NCI-H2029 (cell line): Measurements from ENCODE around the gene MTCH2.
A peak's percentile ranks its signal among the peaks of the same experiment; 100 is the strongest.
"Not testable (repeated sequence)": the region's sequence is repeated elsewhere in the genome, so short reads cannot be mapped to it uniquely, and the experiment has no call there.

Source experiments
- DNase-seq: peaks from one replicate; lab custom pipeline; 2025; lab: John Stamatoyannopoulos, UW

Gene MTCH2

DNA sequence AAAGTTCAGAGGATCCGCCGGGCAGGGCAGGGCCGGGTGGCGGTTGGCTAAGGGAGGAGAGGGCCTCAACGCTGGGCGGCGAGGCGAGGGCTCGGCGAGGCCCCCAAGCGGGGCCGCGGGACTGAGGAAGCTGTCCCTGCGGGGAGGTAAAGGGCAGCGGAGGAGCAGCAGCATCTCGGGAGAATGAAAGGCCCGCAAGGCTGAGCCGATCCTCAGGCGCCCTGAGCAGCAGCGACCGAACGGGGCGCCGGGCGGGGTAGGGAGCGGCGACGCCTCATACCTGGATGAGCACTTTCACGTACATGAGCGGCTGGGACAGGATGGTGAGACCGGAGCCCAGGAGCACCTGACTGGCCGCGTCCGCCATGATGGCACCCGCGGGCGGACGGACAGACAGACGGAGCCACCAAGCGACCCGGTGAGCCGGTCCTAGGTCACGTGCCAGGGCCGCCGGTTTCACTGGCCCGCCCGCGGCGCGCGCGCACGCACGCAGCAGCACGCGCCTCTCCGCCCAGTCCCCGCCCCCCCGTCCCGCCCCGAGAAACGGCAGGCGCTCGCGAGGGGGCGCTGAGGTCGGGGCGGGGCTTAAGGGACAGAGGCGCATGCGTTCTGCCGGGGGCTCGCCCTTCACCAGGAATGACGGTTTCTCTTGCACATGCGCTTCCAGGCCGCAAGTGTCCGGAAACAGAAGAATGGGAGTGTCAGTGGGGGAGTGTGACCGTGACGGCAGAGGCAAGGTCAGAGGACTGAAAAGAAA lies at the start of gene MTCH2:
Gene MTCH2 (minus strand): TSS at position 461 of the 757 bp plus-strand sequence. CDS start 94 bp downstream, at position 367.
- DNase-seq, result peak; percentile 98

DNA sequence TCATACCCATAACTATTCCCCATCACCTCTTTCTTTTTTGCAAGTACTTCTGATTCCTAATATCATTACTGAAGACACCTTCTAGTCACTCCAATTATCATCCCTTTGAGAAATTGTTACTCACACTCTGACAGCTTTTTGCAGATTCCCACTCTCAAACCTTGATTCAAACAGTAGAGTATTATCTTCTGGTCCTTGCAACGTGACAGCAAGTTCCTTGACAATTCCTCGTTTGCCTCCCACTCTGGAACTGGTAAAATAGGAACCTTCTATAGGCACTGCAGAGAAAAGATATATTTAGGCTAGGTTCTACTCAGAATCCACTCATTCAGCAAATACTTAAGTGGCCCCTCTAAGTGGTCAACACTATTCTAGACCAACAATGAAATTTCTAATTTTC lies 49.6 kb upstream of the MTCH2 start:
- DNase-seq, result no peak

DNA sequence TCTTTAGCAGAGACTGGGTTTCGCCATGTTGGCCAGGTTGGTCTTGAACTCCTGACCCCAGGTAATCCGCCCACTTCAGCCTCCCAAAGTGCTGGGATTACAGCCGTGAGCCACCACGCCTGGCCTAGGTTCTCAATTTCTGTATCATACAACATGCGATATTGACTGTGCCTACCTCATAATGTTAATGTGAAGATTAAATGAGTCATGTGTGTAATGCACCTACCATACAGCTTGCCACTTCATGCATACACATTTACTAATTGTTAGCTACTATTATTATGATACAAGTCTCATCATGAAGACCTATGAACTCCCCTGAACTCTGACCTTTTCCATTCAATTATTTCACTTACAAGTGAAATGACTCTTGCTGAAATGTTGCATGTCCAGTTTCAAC lies 47.1 kb upstream of the MTCH2 start:
- no peak for DNase-seq

DNA sequence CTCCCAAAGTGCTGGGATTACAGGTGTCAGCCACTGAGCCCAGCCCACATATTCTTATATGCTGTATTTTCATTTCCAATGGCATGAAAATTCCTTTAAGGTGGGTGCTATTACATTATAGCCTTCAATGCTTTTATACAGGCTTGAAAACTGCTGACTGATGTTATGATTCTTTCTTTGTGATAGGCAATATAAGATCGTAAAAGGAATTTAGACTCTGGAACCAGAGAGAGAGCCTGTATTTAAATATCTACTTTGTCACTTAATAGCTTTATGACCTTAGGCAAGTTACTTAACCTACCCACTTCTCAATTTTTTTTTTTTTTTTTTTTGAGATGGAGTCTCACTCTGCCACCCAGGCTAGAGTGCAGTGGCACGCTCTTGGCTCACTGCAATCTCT lies 46.6 kb upstream of the MTCH2 start:
- DNase-seq, result no peak

DNA sequence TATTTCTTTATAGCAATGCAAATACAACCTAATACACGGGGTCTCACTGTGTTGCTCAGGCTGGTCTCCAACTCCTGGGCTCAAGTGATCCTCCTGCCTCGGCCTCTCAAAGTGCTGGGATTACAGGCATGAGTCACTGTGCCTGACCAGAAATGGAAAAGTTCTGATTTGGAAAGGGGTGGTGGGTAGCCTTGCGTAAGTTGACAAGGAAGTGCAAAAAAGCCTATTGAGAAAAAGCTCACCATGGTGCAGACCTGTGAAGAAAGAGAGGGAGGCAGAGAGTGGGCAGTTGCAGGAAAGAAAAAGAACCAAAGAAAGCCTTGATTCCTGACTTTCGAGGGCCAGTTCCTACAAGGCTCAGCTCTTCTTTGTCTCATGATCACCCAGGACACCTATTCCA lies 45.8 kb upstream of the MTCH2 start:
- no peak for DNase-seq

DNA sequence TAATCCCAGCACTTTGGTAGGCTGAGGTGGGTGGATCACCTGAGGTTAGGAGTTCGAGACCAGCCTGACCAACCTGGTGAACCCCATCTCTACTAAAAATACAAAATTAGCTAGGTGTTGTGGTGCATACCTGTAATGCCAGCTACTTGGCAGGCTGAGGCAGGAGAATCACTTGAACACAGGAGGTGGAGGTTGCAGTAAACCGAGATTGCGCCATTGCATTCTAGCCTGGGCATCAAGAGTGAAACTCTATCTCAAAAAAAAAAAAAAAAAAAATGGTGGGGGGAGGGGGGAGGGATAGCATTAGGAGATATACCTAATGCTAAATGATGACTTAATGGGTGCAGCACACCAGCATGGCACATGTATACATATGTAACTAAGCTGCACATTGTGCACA lies 44.3 kb upstream of the MTCH2 start:
- DNase-seq, result not testable (repeated sequence)

DNA sequence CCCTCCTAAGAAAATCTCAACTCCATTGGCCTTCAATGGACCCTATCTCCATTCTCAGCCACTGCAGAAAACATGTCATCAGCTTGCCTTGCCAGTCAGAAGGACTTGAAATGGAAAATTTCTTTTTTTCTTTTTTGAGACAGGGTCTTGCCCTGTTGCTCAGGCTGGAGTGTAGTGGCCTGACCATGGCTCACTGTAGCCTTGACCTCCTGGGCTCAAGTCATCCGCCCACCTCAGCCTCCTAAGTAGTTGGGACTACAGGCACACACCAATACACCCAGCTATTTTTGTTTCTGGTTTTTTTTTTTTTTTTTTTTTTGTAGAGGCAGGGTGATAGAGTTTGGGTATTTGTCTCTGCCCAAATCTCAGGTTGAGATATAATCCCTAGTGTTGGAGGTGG lies 43.8 kb upstream of the MTCH2 start:
- DNase-seq, result no peak

DNA sequence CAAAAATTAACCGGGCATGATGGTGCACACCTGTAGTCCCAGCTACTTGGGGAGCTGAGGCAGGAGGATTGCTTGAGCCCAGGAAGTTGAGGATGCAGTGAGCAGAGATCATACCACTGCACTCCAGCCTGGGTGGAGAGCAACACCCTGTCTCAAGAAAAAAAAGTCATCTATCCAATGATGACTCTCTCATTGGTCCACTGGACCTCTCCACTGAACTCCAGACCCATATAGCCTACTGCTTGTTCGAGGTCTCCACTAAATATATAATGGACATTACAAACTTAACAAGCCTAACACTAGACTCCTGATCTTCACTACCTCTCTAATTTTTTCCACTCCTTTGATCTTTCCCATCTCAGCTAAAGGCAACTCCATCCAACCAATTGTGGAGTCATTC lies 33.5 kb upstream of the MTCH2 start:
- DNase-seq, result no peak

DNA sequence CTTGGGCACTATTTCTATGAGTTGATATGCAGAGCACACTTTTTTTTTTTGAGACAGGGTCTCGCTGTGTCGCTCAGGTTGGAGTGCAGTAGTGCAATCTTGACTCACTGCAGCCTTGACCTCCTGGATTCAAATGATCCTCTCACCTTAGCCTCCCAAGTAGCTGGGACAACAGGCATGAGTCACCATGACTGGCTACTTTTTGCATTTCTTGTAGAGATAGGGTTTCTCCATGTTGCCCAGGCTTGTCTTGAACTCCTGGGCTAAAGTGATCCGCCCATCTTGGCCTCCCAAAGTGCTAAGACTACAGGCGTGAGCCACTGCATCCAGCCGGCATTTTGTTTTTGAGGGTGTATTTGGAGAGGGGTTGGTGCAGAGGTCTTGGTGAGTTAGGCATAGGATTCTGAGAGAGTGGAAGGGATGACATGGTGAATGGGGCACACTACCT lies 29.9 kb upstream of the MTCH2 start:
- DNase-seq, result no peak

DNA sequence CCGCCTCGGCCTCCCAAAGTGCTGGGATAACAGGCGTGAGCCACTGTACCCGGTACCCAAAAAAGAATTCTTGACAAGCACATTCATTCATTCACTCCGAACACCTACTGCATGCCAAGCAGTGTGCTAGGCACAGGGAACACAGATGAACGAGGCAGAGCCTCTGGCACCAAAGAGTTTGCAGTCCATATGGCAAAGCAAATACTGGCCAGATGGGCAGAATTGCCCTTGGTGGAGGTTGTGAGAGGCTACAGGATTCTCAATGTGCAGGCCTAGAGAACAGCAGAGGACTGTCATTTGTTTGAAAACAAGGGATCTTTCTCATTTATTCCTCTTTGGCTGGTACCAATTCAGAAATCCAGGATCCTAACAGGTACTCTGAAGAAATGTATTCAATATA lies 27.5 kb upstream of the MTCH2 start:
- no peak for DNase-seq

DNA sequence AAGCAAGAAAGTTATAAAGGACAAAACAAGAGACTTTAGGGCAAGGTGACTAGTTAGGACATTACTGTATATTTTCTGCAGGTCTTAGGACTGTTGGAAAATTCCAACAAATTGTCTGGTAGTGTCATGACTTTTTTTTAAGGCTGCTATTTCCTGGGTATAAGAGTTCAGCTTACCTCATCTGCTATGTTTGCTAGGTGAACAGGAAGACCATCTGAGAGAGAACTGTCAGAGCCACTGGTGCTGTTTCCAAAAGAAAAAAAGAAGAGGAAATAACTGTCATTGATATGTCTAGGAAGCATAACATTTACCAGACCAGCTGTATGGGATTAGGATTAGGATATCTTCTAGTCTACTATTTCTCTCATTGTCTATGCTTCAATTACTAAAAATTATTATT lies 26.3 kb upstream of the MTCH2 start:
- no peak for DNase-seq

DNA sequence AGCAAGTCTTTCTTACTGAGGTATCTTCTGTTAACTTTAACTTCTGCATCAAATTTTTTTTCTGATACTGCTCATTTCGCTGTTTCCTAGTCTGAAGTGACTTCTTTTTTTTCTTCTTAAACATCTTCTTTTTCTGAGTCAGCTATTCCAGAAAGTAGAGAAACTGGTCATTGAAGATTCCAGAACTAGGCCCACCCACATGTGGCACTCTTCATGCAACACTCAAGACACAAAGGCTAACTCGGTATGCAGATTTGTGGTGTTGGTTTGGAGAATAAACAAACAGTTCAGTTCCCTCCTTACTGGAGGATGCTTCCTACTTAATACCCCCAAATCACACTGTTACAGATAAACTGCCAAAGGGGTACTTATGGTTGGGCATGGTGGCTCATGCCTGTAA lies 25.2 kb upstream of the MTCH2 start:
- no peak for DNase-seq

DNA sequence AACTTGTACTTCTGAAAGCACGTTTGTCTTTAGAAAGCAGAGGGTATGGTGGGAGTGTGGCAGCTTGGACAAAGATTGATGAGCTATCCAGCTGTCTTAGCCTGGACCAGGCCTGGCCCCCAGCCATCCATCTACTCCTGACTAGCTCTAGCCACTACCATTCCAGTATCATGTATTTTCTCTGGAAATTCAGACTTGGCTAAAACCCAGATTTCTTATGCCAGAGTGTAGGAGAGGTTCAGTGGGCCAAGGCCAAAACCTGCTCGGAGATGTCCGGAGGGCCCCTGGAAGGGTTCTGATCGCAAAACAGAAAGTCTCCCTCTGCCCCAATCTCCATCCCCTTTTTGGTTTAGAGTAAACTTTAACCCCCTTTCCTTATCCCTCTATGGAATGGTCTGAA lies 24.8 kb upstream of the MTCH2 start:
- DNase-seq, result no peak

DNA sequence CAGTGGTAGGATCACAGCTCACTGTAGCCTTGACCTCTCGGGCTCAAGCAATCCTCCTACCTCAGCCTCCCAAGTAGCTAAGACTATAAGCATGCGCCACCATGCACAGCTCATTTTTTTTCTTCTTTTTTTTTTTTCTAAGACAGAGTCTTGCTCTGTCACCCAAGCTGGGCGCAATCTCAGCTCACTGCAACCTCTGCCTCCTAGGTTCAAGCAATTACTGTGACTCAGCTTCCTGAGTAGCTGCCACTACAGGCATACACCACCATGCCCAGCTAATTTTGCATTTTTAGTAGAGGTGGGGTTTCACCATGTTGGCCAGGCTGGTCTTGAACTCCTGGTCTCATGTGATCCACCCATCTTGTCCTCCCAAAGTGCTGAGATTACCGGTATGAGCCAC lies 22.6 kb upstream of the MTCH2 start:
- not testable (repeated sequence) for DNase-seq

DNA sequence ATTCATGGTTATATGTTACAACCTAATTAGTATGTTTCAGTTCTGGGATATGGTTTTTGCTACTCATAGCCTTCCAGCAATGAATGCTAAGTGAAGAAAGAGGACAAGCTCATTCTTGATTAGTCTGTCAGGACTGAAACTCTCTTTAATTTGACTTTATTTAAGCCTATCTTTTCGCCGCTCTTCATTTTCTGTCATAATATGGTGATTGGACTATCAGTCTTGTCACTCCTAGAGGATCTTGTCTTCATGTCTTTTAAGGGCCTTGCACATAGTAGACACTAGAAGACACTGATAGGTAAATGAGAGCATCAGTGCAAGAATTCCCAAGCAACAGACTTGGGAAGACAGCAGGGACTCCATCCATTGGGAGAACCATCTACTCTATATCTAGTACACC lies 18.9 kb upstream of the MTCH2 start:
- no peak for DNase-seq

DNA sequence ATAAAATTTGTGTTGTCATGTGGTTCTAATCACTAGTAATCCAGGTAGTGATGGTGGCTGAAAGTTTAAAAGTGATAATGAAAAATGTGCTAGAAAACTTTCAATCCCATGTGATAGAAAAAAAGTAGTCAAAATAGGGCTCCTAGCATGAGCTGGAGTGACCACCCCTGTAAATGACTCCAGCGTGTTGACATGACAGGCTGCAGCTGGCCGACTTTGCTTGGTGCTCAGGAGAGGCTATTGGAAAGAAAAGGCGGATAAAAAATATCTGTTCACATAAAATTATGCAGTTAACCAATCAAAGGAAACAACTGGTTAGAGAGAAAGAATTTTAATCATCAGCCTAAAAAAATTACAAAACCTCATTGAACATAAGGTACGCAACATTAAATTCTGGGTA lies 16.9 kb upstream of the MTCH2 start:
- DNase-seq, result no peak

DNA sequence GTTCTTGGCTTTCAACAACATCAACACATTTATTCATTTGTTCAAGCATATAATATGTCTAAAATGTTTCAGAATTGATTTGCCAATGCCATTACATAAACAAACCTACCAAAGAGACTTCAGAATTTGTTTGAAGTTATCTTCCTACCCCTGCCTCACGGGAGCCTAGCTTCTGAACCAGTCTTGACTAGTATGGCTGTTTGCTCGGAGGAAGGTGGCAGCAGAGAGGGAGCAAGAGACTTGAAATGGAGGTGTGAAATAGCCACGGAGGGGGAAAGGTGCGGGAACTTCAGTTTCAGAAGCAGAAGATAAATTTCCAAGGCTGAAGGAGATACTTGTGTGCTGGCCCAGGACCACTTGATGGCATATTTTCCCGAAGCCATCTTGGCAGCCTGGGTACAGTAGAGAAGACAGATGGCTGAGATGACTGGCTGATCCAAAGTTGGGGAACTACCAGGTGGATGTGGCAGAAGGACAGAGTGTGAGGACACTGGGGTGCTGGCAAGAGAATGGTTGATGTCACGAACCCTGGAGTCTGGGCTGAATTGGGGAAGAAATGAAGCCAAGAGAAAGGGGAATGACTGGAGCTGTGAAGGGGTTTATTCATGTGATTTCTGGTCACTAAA lies 14.0 kb upstream of the MTCH2 start:
- DNase-seq, result no peak

DNA sequence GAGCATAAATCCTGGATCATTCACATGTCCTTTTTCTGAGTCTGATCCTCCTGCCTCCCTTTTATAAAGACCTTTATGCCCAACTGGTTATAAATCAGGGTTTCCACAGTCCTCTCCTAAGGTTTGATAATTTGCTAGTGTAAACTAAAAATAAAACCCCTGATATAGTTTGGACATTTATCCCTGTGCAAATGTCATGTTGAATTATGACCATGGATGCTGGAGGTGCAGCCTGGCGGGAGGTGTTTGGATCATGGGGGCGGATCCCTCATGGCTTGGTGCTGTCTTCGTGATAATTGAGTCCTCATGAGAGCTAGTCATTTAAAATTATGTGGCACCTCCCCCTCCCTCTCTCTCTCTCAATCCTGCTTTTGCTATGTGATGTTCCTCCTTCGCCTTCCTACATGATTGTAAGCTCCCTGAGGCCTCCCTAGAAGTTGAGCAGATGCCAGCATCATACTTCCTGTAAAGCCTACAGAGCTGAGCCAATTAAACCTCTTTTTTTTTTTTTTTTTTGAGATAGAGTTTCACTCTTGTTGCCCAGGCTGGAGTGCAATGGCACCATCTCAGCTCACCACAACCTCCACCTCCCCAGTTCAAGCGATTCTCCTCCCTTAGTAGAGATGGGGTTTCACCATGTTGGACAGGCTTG lies 9.6 kb upstream of the MTCH2 start:
- DNase-seq, result no peak

DNA sequence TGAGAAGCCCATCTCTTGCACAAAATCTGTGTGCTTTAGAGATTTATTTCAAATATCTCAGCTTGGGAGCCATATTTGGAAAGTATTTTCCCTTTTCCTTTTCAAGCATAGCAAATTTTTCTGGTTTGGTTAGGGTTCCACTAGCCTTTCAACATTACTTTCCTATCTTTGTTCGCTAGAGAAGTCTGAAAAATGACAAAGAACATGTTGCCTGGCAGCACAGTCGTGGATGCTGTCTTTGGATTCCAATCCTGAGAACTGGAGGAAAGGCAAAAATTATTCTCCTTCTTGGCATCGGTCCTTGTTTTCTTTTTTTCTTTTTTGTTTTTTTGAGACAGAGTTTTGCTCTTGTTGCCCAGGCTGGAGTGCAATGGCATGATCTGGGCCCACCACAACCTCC lies 6.9 kb upstream of the MTCH2 start:
- DNase-seq, result no peak

DNA sequence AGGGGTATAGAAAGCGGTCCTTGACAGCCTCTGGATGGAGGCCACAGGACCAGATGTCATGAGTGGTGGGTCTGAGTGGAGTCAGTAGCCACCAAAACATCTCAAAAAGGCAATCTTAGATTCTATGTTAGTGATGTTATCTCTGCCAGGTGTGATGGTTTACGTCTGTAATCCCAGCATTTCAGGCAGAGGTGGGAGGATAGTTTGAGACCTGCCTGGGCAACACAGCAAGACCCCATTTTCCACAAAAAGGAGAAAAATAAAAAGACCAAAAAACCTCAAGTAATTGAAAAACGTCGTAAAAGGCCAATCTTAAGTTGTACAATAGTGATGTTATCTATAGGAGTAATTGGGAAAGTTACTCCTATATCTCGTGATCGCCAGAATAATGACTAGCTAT lies 3.7 kb upstream of the MTCH2 start:
- DNase-seq, result no peak

DNA sequence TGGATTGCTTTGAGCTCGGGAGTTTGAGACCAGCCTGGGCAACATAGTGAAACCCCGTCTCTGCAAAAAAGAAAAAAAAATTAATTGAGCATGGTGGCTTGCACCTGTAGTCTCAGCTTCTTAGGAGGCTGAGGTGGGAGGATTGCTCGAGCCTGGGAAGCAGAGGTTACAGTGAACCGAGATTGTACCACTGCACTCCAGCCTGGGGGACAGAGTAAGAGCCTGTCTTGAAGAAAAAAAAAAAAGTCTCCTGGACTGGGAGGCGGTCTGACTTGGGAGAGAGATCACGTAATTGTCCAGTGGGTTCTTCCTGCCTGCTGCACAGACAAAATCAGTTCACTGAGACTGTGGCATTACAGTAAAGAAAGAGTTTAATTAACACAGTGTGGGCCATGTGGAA lies 3.1 kb upstream of the MTCH2 start:
- DNase-seq, result no peak

DNA sequence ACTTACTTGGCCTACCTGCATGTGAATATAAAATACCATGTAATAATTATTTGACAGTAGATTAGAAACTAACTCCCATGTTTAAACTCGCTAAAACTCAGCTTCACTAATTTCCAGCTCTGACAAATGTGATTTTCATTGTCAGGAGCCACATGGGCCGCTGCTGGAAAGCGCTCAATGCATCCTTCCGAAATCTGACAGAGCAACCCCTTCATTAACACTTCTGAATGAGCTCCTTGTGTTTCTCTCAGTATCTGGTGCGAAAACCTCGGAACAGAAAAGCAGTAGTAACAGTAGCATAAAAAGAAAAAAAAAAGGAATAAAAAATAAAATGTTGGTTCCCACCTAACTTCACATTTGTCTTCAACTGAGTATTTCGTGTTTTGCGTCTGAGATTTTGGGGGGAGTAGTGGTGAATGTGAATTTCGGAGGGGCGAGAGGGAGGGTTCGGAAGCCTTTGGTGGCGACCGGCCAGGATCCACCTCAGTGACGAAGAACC lies 710 bp downstream of the MTCH2 start:
- no peak for DNase-seq

DNA sequence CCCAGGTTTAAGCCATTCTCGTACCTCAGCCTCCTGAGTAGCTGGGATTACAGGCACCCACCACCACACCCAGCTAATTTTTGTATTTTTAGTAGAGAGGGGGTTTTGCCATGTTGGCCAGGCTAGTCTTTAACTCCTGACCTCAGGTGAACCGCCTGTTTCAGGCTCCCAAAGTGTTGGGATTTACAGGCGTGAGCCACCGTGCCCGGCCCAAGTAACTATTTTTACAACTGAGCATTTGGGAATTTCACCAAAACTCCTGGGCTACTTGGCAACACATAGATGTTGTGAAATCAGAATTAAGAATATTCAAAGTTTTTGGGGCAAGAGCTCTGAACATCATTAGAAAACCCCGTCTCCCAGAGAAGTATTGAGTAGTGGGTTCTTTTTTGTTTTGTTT lies 1.9 kb downstream of the MTCH2 start:
- not testable (repeated sequence) for DNase-seq
